ENCODE results near the gene HLX.

Gene HLX

GRCh38 chr1:220902916-220903315 is 23.7 kb downstream of the HLX start:
- DNase-seq: no peak

- DNase-seq: no peak
Observed at GRCh38 chr1:220904876-220905275, 25.6 kb downstream of the HLX start.

GRCh38 chr1:220905650-220906560 is 26.7 kb downstream of the HLX start:
- DNase-seq: no peak

GRCh38 chr1:220906561-220907334 is 27.5 kb downstream of the HLX start:
- no peak for DNase-seq

DNA sequence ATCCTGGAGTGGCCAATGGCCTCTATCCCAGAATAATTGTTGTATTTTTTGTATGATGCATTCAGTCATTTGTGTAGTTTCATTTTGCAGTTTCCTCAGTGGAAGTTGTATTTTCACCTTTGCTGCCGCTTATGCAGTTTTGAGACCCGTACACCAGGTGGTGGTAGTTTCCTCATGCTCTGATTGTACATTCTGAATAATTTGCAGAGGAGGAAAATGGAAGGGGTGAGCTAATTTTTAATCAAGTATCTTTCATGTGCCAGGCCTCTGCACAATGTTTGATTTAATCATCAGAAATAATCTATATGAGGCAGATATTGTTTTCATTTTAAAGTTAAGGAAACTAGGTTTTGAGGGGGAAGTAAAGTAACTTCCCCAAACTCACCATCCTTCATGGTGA is 29.5 kb downstream of the HLX start:
- DNase-seq: no peak

- DNase-seq: no peak
Observed at GRCh38 chr1:220910021-220910420, 30.8 kb downstream of the HLX start.

GRCh38 chr1:220914283-220915116 is 35.3 kb downstream of the HLX start:
- DNase-seq: no peak

DNA sequence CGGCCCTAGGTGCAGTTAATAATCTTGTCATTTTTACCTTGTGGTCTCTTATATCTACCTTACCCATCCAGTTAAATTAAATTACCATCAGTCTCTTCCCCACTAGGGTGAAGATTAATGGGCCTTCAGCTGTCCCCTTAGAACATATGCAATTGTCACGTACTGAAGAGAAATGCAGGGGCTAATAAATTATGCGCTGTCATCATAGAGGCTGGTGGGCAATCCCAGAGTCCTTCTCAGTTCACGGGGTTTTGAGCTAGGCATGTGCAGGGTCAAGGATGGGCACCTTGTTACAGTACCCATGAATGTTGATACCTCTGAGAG is 35.8 kb downstream of the HLX start:
- DNase-seq: no peak

DNA sequence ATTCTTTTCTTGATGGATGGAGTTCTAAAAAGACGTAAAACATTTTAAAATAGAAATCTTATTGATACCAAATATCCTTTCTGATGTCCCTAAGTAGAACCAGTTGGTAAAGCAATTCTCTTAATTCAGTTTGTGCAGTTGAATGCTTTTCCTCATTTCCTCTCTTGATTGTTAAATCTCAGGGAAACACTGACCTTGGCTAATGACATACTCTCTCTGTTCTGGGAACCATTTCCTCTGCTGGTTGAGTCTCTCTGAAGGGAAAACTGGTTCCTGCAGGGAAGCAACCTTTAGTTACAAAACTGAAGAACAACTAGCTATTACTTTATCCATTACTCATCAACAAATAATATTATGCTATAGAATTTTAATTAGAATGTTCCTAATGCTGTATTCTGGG is 36.7 kb downstream of the HLX start:
- DNase-seq: no peak

DNA sequence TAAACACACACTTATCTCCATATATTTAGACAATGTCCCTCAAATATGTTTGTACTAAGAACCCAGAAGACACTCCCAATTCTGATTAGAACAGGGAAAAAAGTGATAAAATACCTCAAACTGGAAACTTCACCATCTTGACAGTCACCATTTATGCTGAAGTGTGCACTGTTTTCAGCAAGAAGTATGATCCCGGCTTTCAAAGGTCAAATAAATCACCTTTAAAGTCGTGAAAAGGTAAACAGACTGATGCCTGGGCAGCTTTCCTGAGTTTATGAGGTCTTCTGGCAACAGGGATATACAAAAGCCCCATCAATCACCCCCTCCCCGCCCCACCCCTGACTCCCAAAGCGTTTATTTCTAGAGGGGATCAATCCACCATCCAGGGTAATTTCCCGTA is 37.9 kb downstream of the HLX start:
- DNase-seq: no peak

- no peak for DNase-seq
Observed at GRCh38 chr1:220917535-220918209, 38.4 kb downstream of the HLX start.

GRCh38 chr1:220918285-220918951 is 39.2 kb downstream of the HLX start:
- no peak for DNase-seq

GRCh38 chr1:220920967-220921366 is 41.7 kb downstream of the HLX start:
- DNase-seq: no peak

DNA sequence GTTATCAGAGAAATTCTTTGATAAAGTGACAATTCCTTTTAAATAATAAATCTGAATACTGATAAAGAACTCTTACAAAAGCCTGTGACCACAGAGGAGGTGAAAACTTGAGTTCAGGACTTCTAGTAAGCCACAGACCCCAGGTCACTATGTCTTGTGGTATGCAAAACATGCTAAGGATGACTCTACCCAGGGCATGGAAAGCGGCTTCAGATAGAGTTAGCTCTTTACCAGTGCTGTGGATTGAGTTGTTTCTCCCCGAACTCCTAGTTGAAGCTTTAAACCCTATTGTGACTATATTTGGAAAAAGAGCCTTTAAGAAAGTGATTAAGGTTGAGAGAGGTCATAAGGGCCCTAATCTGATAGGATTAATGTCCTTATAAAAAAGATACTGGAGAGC is 42.3 kb downstream of the HLX start:
- DNase-seq: no peak

- DNase-seq: no peak
Observed at GRCh38 chr1:220921971-220922635, 42.9 kb downstream of the HLX start.

- no peak for DNase-seq
Observed at GRCh38 chr1:220922951-220923350, 43.7 kb downstream of the HLX start.

DNA sequence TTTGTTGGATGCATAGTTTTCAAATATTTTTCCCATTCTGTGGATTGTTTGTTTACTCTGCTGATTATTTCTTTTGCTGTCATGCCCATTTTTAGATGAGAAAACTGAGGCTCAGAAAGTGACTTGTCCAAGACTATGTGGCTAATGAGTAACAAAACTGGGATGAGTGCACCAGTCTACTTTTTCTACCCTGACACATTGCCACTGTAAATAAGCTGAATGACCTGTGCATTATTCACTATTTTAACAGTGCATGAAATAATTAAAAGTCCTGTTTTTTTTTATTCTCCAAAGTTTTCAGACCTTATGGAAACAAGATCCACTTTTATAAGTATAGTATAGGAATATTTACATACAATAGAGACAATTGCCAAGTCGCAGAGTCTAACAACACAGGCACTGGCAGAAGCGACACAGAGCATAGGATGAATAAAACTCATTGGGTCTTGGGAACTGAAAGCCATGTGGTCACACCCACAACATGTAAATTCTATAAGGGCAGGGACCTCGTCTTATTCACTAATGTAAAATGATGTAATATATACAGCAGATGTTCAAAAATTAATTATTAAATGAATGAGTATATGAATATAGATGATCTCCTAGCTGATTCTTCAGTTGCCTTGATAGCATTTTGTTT is 45.2 kb downstream of the HLX start:
- DNase-seq: no peak

DNA sequence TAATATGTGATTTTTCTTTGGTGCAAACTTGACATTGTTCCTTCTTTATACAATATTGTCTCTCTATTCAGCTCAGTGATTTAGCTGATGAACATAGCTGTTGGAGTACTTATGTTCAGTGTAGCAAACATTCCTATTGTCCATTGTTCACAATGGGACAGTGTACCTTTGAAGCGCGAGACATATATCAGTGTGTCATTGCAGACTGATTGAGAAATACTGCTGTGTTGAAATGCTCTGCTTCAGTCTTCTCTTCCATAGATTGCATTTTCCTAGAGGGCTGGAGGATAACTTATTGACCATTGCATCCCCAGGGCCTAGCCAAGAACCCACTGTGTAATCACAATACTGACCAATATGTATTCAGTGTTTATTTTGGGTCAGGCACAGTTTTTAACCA is 46.5 kb downstream of the HLX start:
- DNase-seq: no peak

GRCh38 chr1:220926146-220926545 is 46.9 kb downstream of the HLX start:
- DNase-seq: no peak

- DNase-seq: no peak
Observed at GRCh38 chr1:220927442-220927841, 48.2 kb downstream of the HLX start.

GRCh38 chr1:220928320-220928719 is 49.1 kb downstream of the HLX start:
- DNase-seq: no peak

Measured in NCI-H2107 (cell line).